Astrocyte (in vitro differentiated cells and primary cell): ENCODE results near the gene SNCAIP. TPM values are rescaled to one million over a fixed set of nuclear protein-coding genes. Genes with fewer than 3 reads are reported as not detected.

Experiments used
- DNase-seq: peaks from one replicate; pipeline ENCODE4 v3.0.0-alpha.2; 2010; ENCODE audit warnings: low read depth
- FAIRE-seq: peaks from 2 replicates; lab custom pipeline; 2011; peaks lifted over from hg19 to GRCh38; lab: Jason Lieb, UNC
- H2AFZ ChIP-seq: 2 replicates; pipeline ENCODE4 v1.6.0; 2012; ENCODE audit warnings: low read depth, low read length, inconsistent platforms
- H3K27ac ChIP-seq: 2 replicates; pipeline ENCODE4 v1.5.1; 2011; ENCODE audit warnings: low read depth, low read length, inconsistent platforms
- H3K27me3 ChIP-seq: 2 replicates; pipeline ENCODE4 v1.6.0; 2011; ENCODE audit warnings: low read length, inconsistent platforms; ENCODE audit not compliant: insufficient read depth
- H3K36me3 ChIP-seq: 2 replicates; pipeline ENCODE4 v1.5.1; 2011; ENCODE audit warnings: low read length, inconsistent platforms; ENCODE audit not compliant: insufficient read depth
- H3K4me1 ChIP-seq: 2 replicates; pipeline ENCODE4 v1.5.1; 2011; ENCODE audit warnings: low read length, inconsistent platforms; ENCODE audit not compliant: insufficient read depth
- H3K4me2 ChIP-seq: 2 replicates; pipeline ENCODE4 v1.6.0; 2012; ENCODE audit warnings: low read length, inconsistent platforms
- H3K4me3 ChIP-seq: 2 replicates; pipeline ENCODE4 v1.5.1; 2011; ENCODE audit warnings: low read depth, mild to moderate bottlenecking, low read length, inconsistent platforms; ENCODE audit not compliant: insufficient read depth
- H3K79me2 ChIP-seq: 2 replicates; pipeline ENCODE4 v1.6.0; 2012; ENCODE audit warnings: mild to moderate bottlenecking, low read length, inconsistent platforms; ENCODE audit not compliant: insufficient read depth
- H3K9ac ChIP-seq: 2 replicates; pipeline ENCODE4 v1.6.0; 2012; ENCODE audit warnings: mild to moderate bottlenecking, low read length, inconsistent platforms
- H3K9me3 ChIP-seq: 2 replicates; pipeline ENCODE4 v1.5.1; 2012; ENCODE audit warnings: low read depth, mild to moderate bottlenecking, low read length, inconsistent platforms; ENCODE audit not compliant: insufficient read depth
- H4K20me1 ChIP-seq: 2 replicates; pipeline ENCODE4 v1.6.0; 2012; ENCODE audit warnings: low read length, inconsistent platforms; ENCODE audit not compliant: insufficient read depth
- H3K27ac Mint-ChIP-seq: one replicate; pipeline ENCODE4 v1.8.0; 2021; ENCODE audit warnings: mild to moderate bottlenecking, mixed read lengths; ENCODE audit not compliant: unreplicated experiment
- H3K27me3 Mint-ChIP-seq: one replicate; pipeline ENCODE4 v1.8.0; 2021; ENCODE audit warnings: low read depth, mixed read lengths; ENCODE audit not compliant: unreplicated experiment
- H3K36me3 Mint-ChIP-seq: one replicate; pipeline ENCODE4 v1.8.0; 2021; ENCODE audit warnings: low read depth, mixed read lengths; ENCODE audit not compliant: unreplicated experiment
- H3K4me1 Mint-ChIP-seq: one replicate; pipeline ENCODE4 v1.8.0; 2021; ENCODE audit warnings: low read depth, mixed read lengths; ENCODE audit not compliant: unreplicated experiment
- H3K4me3 Mint-ChIP-seq: one replicate; pipeline ENCODE4 v1.8.0; 2021; ENCODE audit warnings: mild to moderate bottlenecking, moderate library complexity, mixed read lengths; ENCODE audit not compliant: unreplicated experiment
- H3K9me3 Mint-ChIP-seq: one replicate; pipeline ENCODE4 v1.8.0; 2021; ENCODE audit warnings: mild to moderate bottlenecking, mixed read lengths; ENCODE audit not compliant: unreplicated experiment
- CTCF ChIP-seq: IDR thresholded peaks from 2 replicates; pipeline ENCODE4 v1.5.1; 2011; ENCODE audit warnings: low read depth, mild to moderate bottlenecking, inconsistent platforms, low read length, moderate library complexity; ENCODE audit not compliant: insufficient read depth
- EZH2 ChIP-seq: IDR thresholded peaks from 2 replicates; pipeline ENCODE4 v1.6.1; 2012; ENCODE audit warnings: mild to moderate bottlenecking, low read length, inconsistent platforms; ENCODE audit not compliant: insufficient read depth
- total RNA-seq: library from RNA; stranded (reverse); gene quantifications from 2 replicates; pipeline ENCODE4 v1.2.1, GENCODE V29; 2021

The SNCAIP gene
- total RNA-seq, 1 donor from 2014 or later = 1.7 TPM

GRCh38 chr5:122367456-122367855 lies 55.4 kb downstream of the SNCAIP start:
- Histone ChIP-seq H4K20me1 (no peaks in the 10 kb centered on the region), H3K79me2 (no peaks in the 10 kb centered on the region), H2AFZ (no peak overlapping the region), H3K27ac (no peak overlapping the region), H3K27me3 (no peaks in the 10 kb centered on the region), H3K4me2 (no peak overlapping the region), H3K9ac (no peak overlapping the region), H3K9me3 (no peaks in the 10 kb centered on the region), H3K36me3 (no peaks in the 10 kb centered on the region), H3K4me1 (no peaks in the 10 kb centered on the region), H3K4me3 (no peak overlapping the region)
- DNase-seq (no peak), FAIRE-seq (no peak)
- Mint-ChIP-seq H3K36me3 (no peaks in the 10 kb centered on the region), H3K27ac (no peak overlapping the region), H3K27me3 (peaks cover 5% of the 10 kb centered on the region), H3K4me3 (no peak overlapping the region), H3K9me3 (no peaks in the 10 kb centered on the region), H3K4me1 (no peaks in the 10 kb centered on the region)
- TF ChIP-seq CTCF (no peak), EZH2 (no peak)

GRCh38 chr5:122368510-122369251 lies 56.6 kb downstream of the SNCAIP start:
- no peaks in the 10 kb centered on the region for H3K4me1 Mint-ChIP-seq
- Histone ChIP-seq H3K4me3 (no peak overlapping the region), H3K36me3 (no peaks in the 10 kb centered on the region), H3K4me2 (no peak overlapping the region), H4K20me1 (no peaks in the 10 kb centered on the region), H3K4me1 (no peaks in the 10 kb centered on the region), H3K9ac (no peak overlapping the region), H3K27me3 (no peaks in the 10 kb centered on the region), H3K9me3 (no peaks in the 10 kb centered on the region), H2AFZ (no peak overlapping the region), H3K79me2 (no peaks in the 10 kb centered on the region), H3K27ac (no peak overlapping the region)
- no peak for FAIRE-seq
- no peaks in the 10 kb centered on the region for H3K36me3 Mint-ChIP-seq
- TF ChIP-seq EZH2 (no peak), CTCF (no peak)
- H3K27ac Mint-ChIP-seq = no peak overlapping the region
- DNase-seq = no peak
- H3K9me3 Mint-ChIP-seq = no peaks in the 10 kb centered on the region
- H3K4me3 Mint-ChIP-seq = no peak overlapping the region
- H3K27me3 Mint-ChIP-seq = peaks cover 5% of the 10 kb centered on the region

GRCh38 chr5:122369253-122369815 lies 57.3 kb downstream of the SNCAIP start:
- Histone ChIP-seq H4K20me1 (no peaks in the 10 kb centered on the region), H3K4me1 (no peaks in the 10 kb centered on the region), H3K27me3 (no peaks in the 10 kb centered on the region), H3K9ac (no peak overlapping the region), H3K4me2 (no peak overlapping the region), H3K36me3 (no peaks in the 10 kb centered on the region), H2AFZ (no peak overlapping the region), H3K79me2 (no peaks in the 10 kb centered on the region), H3K27ac (no peak overlapping the region), H3K9me3 (no peaks in the 10 kb centered on the region), H3K4me3 (no peak overlapping the region)
- no peak for TF ChIP-seq EZH2
- TF ChIP-seq CTCF = no peak
- DNase-seq (no peak), FAIRE-seq (no peak)
- H3K9me3 Mint-ChIP-seq = no peaks in the 10 kb centered on the region
- no peak overlapping the region for H3K27ac Mint-ChIP-seq
- no peak overlapping the region for H3K4me3 Mint-ChIP-seq
- peaks cover 5% of the 10 kb centered on the region for H3K27me3 Mint-ChIP-seq
- no peaks in the 10 kb centered on the region for H3K36me3 Mint-ChIP-seq
- H3K4me1 Mint-ChIP-seq = no peaks in the 10 kb centered on the region
